Frontal cortex (tissue), 1 donor: ENCODE data around the gene SDHD. TPM values are rescaled to one million over a fixed set of nuclear protein-coding genes. Genes with fewer than 3 reads are reported as not detected.

ENCODE experiments used
- total RNA-seq: library from RNA; depleted of rRNA; stranded (reverse); fragments of >200 nt; gene quantifications from one replicate; pipeline ENCODE4 v1.2.3, GENCODE V29; 2014

Gene SDHD
- total RNA-seq, 1 donor from 2014 or later = 73.8 TPM

Other genes starting within 250 kb of the SDHD start
- 83.2 TPM for gene ALG9, start 215.3 kb upstream of the SDHD start, total RNA-seq
- gene FDXACB1, start 207.7 kb upstream of the SDHD start, total RNA-seq = 10.2 TPM
- 15.1 TPM for gene CFAP68, start 207.3 kb upstream of the SDHD start, total RNA-seq
- 6.5 TPM for gene CRYAB, start 175.1 kb upstream of the SDHD start, total RNA-seq
- 0.82 TPM for gene HSPB2, start 174.1 kb upstream of the SDHD start, total RNA-seq
- not detected for gene C11orf52, start 168.0 kb upstream of the SDHD start, total RNA-seq
- 70.5 TPM for gene DIXDC1, start 149.5 kb upstream of the SDHD start, total RNA-seq
- 53.0 TPM for gene DLAT, start 61.5 kb upstream of the SDHD start, total RNA-seq
- gene PIH1D2, start 12.9 kb upstream of the SDHD start, total RNA-seq = 2.9 TPM
- 46.9 TPM for gene NKAPD1, start 12.6 kb upstream of the SDHD start, total RNA-seq
- 51.0 TPM for gene TIMM8B, start 117 bp upstream of the SDHD start, total RNA-seq
- gene IL18, start 77.2 kb downstream of the SDHD start, total RNA-seq = 0.82 TPM
- gene TEX12, start 80.5 kb downstream of the SDHD start, total RNA-seq = not detected
- gene BCO2, start 88.6 kb downstream of the SDHD start, total RNA-seq = 6.5 TPM
- 35.9 TPM for gene PTS, start 139.6 kb downstream of the SDHD start, total RNA-seq
- not detected for gene PLET1, start 174.0 kb downstream of the SDHD start, total RNA-seq